Sigmoid colon (tissue), 4 donors: ENCODE results near the gene FBXL17.

Experiments
- CTCF ChIP-seq, 4 experiments: fragments of 450-650 bp in 3 of 4; fragments of 200-600 bp in 1 of 4; IDR thresholded peaks; one replicate each; pipeline ENCODE4 v1.5.1; 2016 to 2019; ENCODE audit warnings: antibody characterized with exemption in 4 of 4, mild to moderate bottlenecking in 3 of 4, moderate library complexity in 2 of 4
- POLR2A ChIP-seq, 2 donors: fragments of 450-650 bp; IDR thresholded peaks; one replicate each; pipeline ENCODE4 v1.6.1; 2016; ENCODE audit warnings: antibody characterized with exemption in 2 of 2, mild to moderate bottlenecking in 2 of 2, moderate library complexity in 2 of 2
- POLR2AphosphoS5 ChIP-seq, 4 donors: sonication (generic); formaldehyde crosslinking; IDR thresholded peaks; one replicate each; pipeline ENCODE4 v1.6.1; 2017; ENCODE audit warnings: antibody characterized with exemption in 4 of 4

GRCh38 chr5:108295578-108296368 lies 86.1 kb downstream of the FBXL17 start:
- TF ChIP-seq CTCF (IDR thresholded peaks at IDR 0.05) (no peak), POLR2A (IDR thresholded peaks at IDR 0.05) (no peak), POLR2AphosphoS5 (IDR thresholded peaks at IDR 0.05) (no peak)
